Karpas-422 (cell line): ENCODE results near the gene APEH. TPM values are rescaled to one million over a fixed set of nuclear protein-coding genes. Genes with fewer than 3 reads are reported as not detected.
A peak's percentile ranks its signal among the peaks of the same experiment; 100 is the strongest.

Experiments
- DNase-seq: peaks from one replicate; pipeline ENCODE4 v3.0.0-alpha.2; 2015
- H2AFZ ChIP-seq: fragments of 200-600 bp; sonication (generic); 2 replicates; pipeline ENCODE4 v1.6.1; 2014; ENCODE audit warnings: antibody characterized with exemption, low read length, mixed read lengths
- H3K27ac ChIP-seq: fragments of 200-600 bp; sonication (generic); 2 replicates; pipeline ENCODE4 v1.5.1; 2014; ENCODE audit warnings: mild to moderate bottlenecking, low read length, moderate library complexity
- H3K27me3 ChIP-seq: fragments of 200-600 bp; sonication (generic); 2 replicates; pipeline ENCODE4 v1.6.1; 2014; ENCODE audit warnings: low read length, mixed read lengths
- H3K36me3 ChIP-seq: fragments of 200-600 bp; sonication (generic); 2 replicates; pipeline ENCODE4 v1.6.1; 2014; ENCODE audit warnings: low read length, mixed read lengths; ENCODE audit not compliant: insufficient read depth
- H3K4me1 ChIP-seq: fragments of 200-600 bp; sonication (generic); 2 replicates; pipeline ENCODE4 v1.6.1; 2014; ENCODE audit warnings: mild to moderate bottlenecking, low read length, mixed read lengths
- H3K4me2 ChIP-seq: fragments of 200-600 bp; sonication (generic); 2 replicates; pipeline ENCODE4 v1.6.1; 2014; ENCODE audit warnings: low read length, low read depth, mild to moderate bottlenecking; ENCODE audit not compliant: poor library complexity, severe bottlenecking
- H3K4me3 ChIP-seq: fragments of 200-600 bp; sonication (generic); 2 replicates; pipeline ENCODE4 v1.5.1; 2014; ENCODE audit warnings: mild to moderate bottlenecking, antibody characterized with exemption, low read length, mixed read lengths
- H3K79me2 ChIP-seq: fragments of 200-600 bp; sonication (generic); 2 replicates; pipeline ENCODE4 v1.6.1; 2014; ENCODE audit warnings: mild to moderate bottlenecking, low read length, mixed read lengths
- H3K9ac ChIP-seq: fragments of 200-600 bp; sonication (generic); 2 replicates; pipeline ENCODE4 v1.6.0; 2014; ENCODE audit warnings: low read length
- H3K9me2 ChIP-seq: fragments of 200-600 bp; sonication (generic), shearing (Covaris generic); replicated peaks from 2 replicates; pipeline ENCODE4 v1.6.0; 2014; ENCODE audit warnings: mild to moderate bottlenecking, low read length, moderate library complexity; ENCODE audit not compliant: insufficient read depth
- H3K9me3 ChIP-seq: fragments of 300-700, 200-600 bp; sonication (generic); 2 replicates; pipeline ENCODE4 v1.6.1; 2014; ENCODE audit warnings: low read length, mixed read lengths
- H4K20me1 ChIP-seq: fragments of 200-600 bp; sonication (generic); 2 replicates; pipeline ENCODE4 v1.6.1; 2014; ENCODE audit warnings: mild to moderate bottlenecking, antibody characterized with exemption, low read length, low read depth; ENCODE audit not compliant: insufficient read depth
- total RNA-seq: library from RNA; depleted of rRNA; stranded (reverse); fragments of >200 nt; shearing (Covaris generic); gene quantifications from 2 replicates; pipeline ENCODE4 v1.2.3, GENCODE V29; 2014; ENCODE audit warnings: low replicate concordance

Gene APEH
- total RNA-seq, 1 experiment from 2014 or later, result 96.3 TPM

DNA sequence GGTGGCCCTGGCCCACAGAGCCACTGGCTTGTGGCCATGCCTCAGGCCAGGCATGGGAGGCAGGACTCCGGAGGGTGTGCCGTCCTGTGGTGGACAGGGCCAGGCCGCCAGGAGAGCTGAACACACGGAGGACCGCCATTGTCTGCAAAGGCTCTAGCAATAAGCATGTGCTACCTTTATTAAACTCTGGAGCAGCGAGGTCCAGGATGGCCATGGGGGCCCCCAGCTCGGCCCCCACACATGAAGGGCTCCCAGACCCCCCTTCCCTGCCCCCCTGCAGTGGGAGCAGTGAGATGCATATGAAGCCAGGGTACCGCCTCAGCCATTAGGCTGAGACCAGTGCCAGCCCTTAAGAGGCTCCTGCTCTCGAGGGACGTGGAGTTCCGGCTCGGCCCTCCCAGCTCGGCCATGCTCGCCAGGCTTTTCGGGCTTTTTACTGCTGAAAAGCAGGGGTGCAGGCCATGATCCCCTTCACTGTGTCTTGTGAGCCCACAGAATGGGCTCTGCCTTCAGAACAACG is 42.6 kb downstream of the APEH start:
- Histone ChIP-seq H3K4me1 (peaks cover 8% of the 10 kb centered on the region), H4K20me1 (no peaks in the 10 kb centered on the region), H3K4me2 (no peak overlapping the region), H3K36me3 (0 out of 2 replicates have a peak, but pooled peaks cover 8% of the 10 kb centered on the region), H3K4me3 (no peak overlapping the region), H3K9me2 (no peaks in the 10 kb centered on the region), H2AFZ (no peak overlapping the region), H3K9ac (no peak overlapping the region), H3K27ac (no peak overlapping the region), H3K27me3 (no peaks in the 10 kb centered on the region), H3K79me2 (no peaks in the 10 kb centered on the region), H3K9me3 (no peaks in the 10 kb centered on the region)
- DNase-seq, result no peak

- Histone ChIP-seq H3K4me2 (no peak overlapping the region), H2AFZ (no peak overlapping the region), H3K4me3 (no peak overlapping the region), H3K27ac (no peak overlapping the region), H3K79me2 (no peaks in the 10 kb centered on the region; the same call in 1 of the 2 replicates), H3K9me2 (no peaks in the 10 kb centered on the region), H3K27me3 (no peaks in the 10 kb centered on the region), H3K9me3 (no peaks in the 10 kb centered on the region), H4K20me1 (no peaks in the 10 kb centered on the region), H3K9ac (no peak overlapping the region), H3K4me1 (peaks cover 11% of the 10 kb centered on the region), H3K36me3 (peaks cover 11% of the 10 kb centered on the region; the same call in 1 of the 2 replicates)
- no peak for DNase-seq
Observed at GRCh38 chr3:49717211-49717958, 43.2 kb downstream of the APEH start.

- H3K9me2 ChIP-seq, result no peaks in the 10 kb centered on the region
- no peak for DNase-seq
- no peaks in the 10 kb centered on the region for H3K27me3 ChIP-seq
- H3K4me3 ChIP-seq, result no peak overlapping the region
- H3K36me3 ChIP-seq, result peaks cover 15% of the 10 kb centered on the region; the same call in 1 of the 2 replicates
- H3K9ac ChIP-seq, result no peak overlapping the region
- H3K27ac ChIP-seq, result no peak overlapping the region
- peaks cover 3% of the 10 kb centered on the region; the same call in 1 of the 2 replicates for H4K20me1 ChIP-seq
- no peak overlapping the region for H3K4me2 ChIP-seq
- peaks cover 19% of the 10 kb centered on the region for H3K4me1 ChIP-seq
- no peaks in the 10 kb centered on the region for H3K9me3 ChIP-seq
- H2AFZ ChIP-seq, result no peak overlapping the region
- H3K79me2 ChIP-seq, result peaks cover 8% of the 10 kb centered on the region
Observed at GRCh38 chr3:49717959-49718857, 44.1 kb downstream of the APEH start.

GRCh38 chr3:49718858-49719213 is 44.7 kb downstream of the APEH start:
- Histone ChIP-seq H4K20me1 (peaks cover 5% of the 10 kb centered on the region; the same call in 1 of the 2 replicates), H3K9me2 (no peaks in the 10 kb centered on the region), H2AFZ (no peak overlapping the region), H3K79me2 (peaks cover 12% of the 10 kb centered on the region), H3K27me3 (no peaks in the 10 kb centered on the region), H3K4me3 (peak overlapping the region; percentile 30; the same call in 1 of the 2 replicates), H3K4me2 (peak overlapping the region; percentile 63), H3K4me1 (peaks cover 20% of the 10 kb centered on the region), H3K27ac (no peak overlapping the region), H3K9ac (no peak overlapping the region), H3K36me3 (peaks cover 15% of the 10 kb centered on the region; the same call in 1 of the 2 replicates), H3K9me3 (no peaks in the 10 kb centered on the region)
- DNase-seq, result no peak

- no peak within 1 kb of the TSS for H2AFZ ChIP-seq
- peak within 1 kb of the TSS; percentile 63 for H3K4me2 ChIP-seq
- peaks cover 22% of the 10 kb centered on the region for H3K4me1 ChIP-seq
- no peaks in the 10 kb centered on the region for H3K27me3 ChIP-seq
- H3K9me3 ChIP-seq, result no peaks in the 10 kb centered on the region
- peak; percentile 97 for DNase-seq
- H3K4me3 ChIP-seq, result peak within 1 kb of the TSS; percentile 30; the same call in 1 of the 2 replicates
- peaks cover 5% of the 10 kb centered on the region; the same call in 1 of the 2 replicates for H4K20me1 ChIP-seq
- peaks cover 15% of the 10 kb centered on the region; the same call in 1 of the 2 replicates for H3K36me3 ChIP-seq
- no peaks in the 10 kb centered on the region for H3K9me2 ChIP-seq
- H3K79me2 ChIP-seq, result peaks cover 12% of the 10 kb centered on the region
- H3K27ac ChIP-seq, result no peak within 1 kb of the TSS
- peak within 1 kb of the TSS; percentile 41 for H3K9ac ChIP-seq
Observed at GRCh38 chr3:49719214-49719884, 45.2 kb downstream of the APEH start, which contains the start of gene AMIGO3. Gene AMIGO3, minus strand, starts transcription at chr3:49719684. Its CDS starts 219 bp downstream, at chr3:49719465.

- no peak for DNase-seq
- H3K4me1 ChIP-seq, result peaks cover 33% of the 10 kb centered on the region
- H3K9ac ChIP-seq, result no peak overlapping the region
- no peak overlapping the region for H2AFZ ChIP-seq
- no peaks in the 10 kb centered on the region for H3K9me3 ChIP-seq
- peaks cover 12% of the 10 kb centered on the region for H3K79me2 ChIP-seq
- H3K4me2 ChIP-seq, result no peak overlapping the region
- H3K27ac ChIP-seq, result no peak overlapping the region
- H3K4me3 ChIP-seq, result no peak overlapping the region
- no peaks in the 10 kb centered on the region for H3K9me2 ChIP-seq
- H3K36me3 ChIP-seq, result peaks cover 15% of the 10 kb centered on the region; the same call in 1 of the 2 replicates
- H4K20me1 ChIP-seq, result peaks cover 5% of the 10 kb centered on the region; the same call in 1 of the 2 replicates
- H3K27me3 ChIP-seq, result no peaks in the 10 kb centered on the region
Observed at GRCh38 chr3:49720855-49721595, 46.9 kb downstream of the APEH start.

DNA sequence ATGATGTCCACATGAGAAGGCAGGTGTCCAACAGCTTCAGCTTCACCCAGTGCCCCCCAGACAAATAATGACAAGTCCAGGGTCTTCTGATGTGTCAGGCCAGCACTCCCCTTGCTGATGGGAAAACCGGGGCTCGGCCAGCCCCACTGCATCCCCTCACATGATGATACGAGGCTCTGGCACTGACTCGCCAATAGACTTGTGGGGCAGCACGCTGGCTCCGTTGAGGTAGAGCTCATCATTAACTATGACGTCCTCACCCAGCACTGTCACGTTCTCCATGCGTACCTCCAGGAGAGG is 47.4 kb downstream of the APEH start:
- Histone ChIP-seq H3K4me1 (peaks cover 33% of the 10 kb centered on the region), H3K4me3 (no peak overlapping the region)

More for the DNA sequence above, 47.4 kb downstream of the APEH start:
- H3K27me3 ChIP-seq, result no peaks in the 10 kb centered on the region
- H3K9me2 ChIP-seq, result no peaks in the 10 kb centered on the region
- no peak for DNase-seq
- H3K36me3 ChIP-seq, result peaks cover 15% of the 10 kb centered on the region; the same call in 1 of the 2 replicates
- H3K9ac ChIP-seq, result no peak overlapping the region
- H3K4me2 ChIP-seq, result no peak overlapping the region
- H3K27ac ChIP-seq, result no peak overlapping the region
- no peak overlapping the region for H2AFZ ChIP-seq
- peaks cover 12% of the 10 kb centered on the region for H3K79me2 ChIP-seq
- peaks cover 5% of the 10 kb centered on the region; the same call in 1 of the 2 replicates for H4K20me1 ChIP-seq
- H3K9me3 ChIP-seq, result no peaks in the 10 kb centered on the region
